Measurements from ENCODE around the gene CYSTM1.
A peak's percentile ranks its signal among the peaks of the same experiment; 100 is the strongest.

CYSTM1 gene

DNA sequence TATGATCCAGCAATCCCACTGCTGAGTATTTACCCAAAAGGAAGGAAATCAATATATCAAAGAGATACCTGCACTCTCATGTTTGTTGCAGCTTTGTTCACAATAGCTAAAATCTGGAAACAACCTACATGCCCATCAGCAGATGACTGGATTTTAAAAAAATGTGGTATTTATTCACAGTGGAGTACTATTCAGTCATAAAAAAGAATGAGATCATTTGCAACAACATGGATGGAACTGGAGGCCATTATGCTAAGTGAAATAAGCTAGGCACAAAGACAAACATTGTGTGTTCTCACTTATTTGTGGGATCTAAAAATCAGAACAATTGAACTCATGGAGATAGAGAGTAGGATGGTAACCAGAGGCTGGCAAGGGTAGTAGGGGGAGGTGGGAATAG is 33.1 kb downstream of the CYSTM1 start (continued):
- TF ChIP-seq ZNF701 (tag by site-specific recombination; IDR thresholded peaks at IDR 0.05): no peak
- TF ChIP-seq, protein P1, sequence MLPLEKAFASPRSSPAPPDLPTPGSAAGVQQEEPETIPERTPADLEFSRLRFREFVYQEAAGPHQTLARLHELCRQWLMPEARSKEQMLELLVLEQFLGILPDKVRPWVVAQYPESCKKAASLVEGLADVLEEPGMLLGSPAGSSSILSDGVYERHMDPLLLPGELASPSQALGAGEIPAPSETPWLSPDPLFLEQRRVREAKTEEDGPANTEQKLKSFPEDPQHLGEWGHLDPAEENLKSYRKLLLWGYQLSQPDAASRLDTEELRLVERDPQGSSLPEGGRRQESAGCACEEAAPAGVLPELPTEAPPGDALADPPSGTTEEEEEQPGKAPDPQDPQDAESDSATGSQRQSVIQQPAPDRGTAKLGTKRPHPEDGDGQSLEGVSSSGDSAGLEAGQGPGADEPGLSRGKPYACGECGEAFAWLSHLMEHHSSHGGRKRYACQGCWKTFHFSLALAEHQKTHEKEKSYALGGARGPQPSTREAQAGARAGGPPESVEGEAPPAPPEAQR (tag by site-specific recombination; IDR thresholded peaks at IDR 0.05): no peak

DNA sequence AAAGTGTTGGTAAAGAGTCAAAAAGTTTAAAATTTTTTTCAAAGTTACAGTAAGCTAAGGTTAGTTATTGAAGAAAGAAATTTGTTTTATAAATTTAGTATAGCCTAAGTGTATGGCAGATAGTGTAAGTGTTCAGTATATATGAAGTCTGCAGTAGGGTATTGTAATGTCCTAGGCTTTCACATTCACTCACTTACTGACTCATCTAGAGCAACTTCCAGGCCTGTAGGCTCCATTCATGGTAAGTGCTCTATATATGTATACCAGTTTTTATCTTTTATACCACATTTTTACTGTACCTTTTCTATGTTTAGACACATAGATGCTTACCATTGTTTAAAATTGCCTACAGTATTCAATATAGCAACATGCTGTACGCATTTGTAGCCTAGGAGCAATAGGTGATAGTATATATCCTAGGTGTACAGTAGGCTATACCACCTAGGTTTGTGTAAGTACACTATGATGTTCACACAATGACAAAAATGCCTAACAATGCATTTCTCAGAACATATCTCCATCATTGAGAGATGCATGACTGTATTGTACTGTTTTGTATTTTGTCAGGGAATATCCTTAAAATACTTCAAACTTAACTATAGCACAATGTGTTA is 38.5 kb downstream of the CYSTM1 start:
- no peak overlapping the region for H3K27ac ChIP-seq (ENCODE audit: extremely low read depth, low read depth, low read length)
- H3K4me3 ChIP-seq (ENCODE audit: low read depth, low read length): no peak overlapping the region
- no peaks in the 10 kb centered on the region for H3K36me3 ChIP-seq (ENCODE audit: control insufficient read depth in 2 of 2, insufficient read depth in 1 of 2, low read length in 2 of 2)
- H3K4me1 ChIP-seq (ENCODE audit: control insufficient read depth, insufficient read depth, low read length): no peaks in the 10 kb centered on the region
- TF ChIP-seq ZSCAN16 (tag by site-specific recombination; IDR thresholded peaks at IDR 0.05) (no peak), ZNF211 (tag by site-specific recombination; IDR thresholded peaks at IDR 0.05; ENCODE audit: low read depth) (peak; percentile 60; the same call in 1 of the 2 replicates), MEIS1 (CRISPR knock-in tag; IDR thresholded peaks at IDR 0.05; ENCODE audit: borderline replicate concordance) (no peak), ZNF2 (tag by site-specific recombination; IDR thresholded peaks at IDR 0.05) (no peak)
- POLR2A ChIA-PET: no interaction called here
- H3K9me3 ChIP-seq (ENCODE audit: control insufficient read depth, insufficient read depth, low read depth, low read length): no peaks in the 10 kb centered on the region
- CTCF ChIA-PET: interaction anchor here (0.9 to 1.2 kb wide), 3 partner anchors 138 to 145 kb away, joined by 3 to 10 read pairs (median 4); no protein-coding TSS in a partner anchor

GRCh38 chr5:140214831-140215230 is 39.8 kb downstream of the CYSTM1 start:
- POLR2A ChIA-PET: interaction anchor here (1.3 kb wide), 1 partner anchor 132 kb away, joined by 4 read pairs; the partner anchor contains the start of gene HBEGF
- CTCF ChIA-PET: interaction anchor here (0.5 to 1.6 kb wide), 4 partner anchors 9 to 429 kb away, joined by 4 to 7 read pairs (median 4); no protein-coding TSS in a partner anchor
- Histone ChIP-seq H3K4me3 (ENCODE audit: low read depth, low read length) (no peak overlapping the region), H3K9me3 (ENCODE audit: control insufficient read depth, insufficient read depth, low read depth, low read length) (no peaks in the 10 kb centered on the region), H3K27ac (ENCODE audit: extremely low read depth, low read depth, low read length) (no peak overlapping the region), H3K36me3 (ENCODE audit: control insufficient read depth in 2 of 2, insufficient read depth in 1 of 2, low read length in 2 of 2) (no peaks in the 10 kb centered on the region), H3K4me1 (ENCODE audit: control insufficient read depth, insufficient read depth, low read length) (peaks cover 11% of the 10 kb centered on the region)
- TF ChIP-seq, protein P2, sequence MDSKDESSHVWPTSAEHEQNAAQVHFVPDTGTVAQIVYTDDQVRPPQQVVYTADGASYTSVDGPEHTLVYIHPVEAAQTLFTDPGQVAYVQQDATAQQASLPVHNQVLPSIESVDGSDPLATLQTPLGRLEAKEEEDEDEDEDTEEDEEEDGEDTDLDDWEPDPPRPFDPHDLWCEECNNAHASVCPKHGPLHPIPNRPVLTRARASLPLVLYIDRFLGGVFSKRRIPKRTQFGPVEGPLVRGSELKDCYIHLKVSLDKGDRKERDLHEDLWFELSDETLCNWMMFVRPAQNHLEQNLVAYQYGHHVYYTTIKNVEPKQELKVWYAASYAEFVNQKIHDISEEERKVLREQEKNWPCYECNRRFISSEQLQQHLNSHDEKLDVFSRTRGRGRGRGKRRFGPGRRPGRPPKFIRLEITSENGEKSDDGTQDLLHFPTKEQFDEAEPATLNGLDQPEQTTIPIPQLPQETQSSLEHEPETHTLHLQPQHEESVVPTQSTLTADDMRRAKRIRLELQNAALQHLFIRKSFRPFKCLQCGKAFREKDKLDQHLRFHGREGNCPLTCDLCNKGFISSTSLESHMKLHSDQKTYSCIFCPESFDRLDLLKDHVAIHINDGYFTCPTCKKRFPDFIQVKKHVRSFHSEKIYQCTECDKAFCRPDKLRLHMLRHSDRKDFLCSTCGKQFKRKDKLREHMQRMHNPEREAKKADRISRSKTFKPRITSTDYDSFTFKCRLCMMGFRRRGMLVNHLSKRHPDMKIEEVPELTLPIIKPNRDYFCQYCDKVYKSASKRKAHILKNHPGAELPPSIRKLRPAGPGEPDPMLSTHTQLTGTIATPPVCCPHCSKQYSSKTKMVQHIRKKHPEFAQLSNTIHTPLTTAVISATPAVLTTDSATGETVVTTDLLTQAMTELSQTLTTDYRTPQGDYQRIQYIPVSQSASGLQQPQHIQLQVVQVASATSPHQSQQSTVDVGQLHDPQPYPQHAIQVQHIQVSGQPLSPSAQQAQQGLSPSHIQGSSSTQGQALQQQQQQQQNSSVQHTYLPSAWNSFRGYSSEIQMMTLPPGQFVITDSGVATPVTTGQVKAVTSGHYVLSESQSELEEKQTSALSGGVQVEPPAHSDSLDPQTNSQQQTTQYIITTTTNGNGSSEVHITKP (tag by site-specific recombination; IDR thresholded peaks at IDR 0.05): peak; percentile 28; the same call in 1 of the 2 replicates
- TF ChIP-seq, protein P3, sequence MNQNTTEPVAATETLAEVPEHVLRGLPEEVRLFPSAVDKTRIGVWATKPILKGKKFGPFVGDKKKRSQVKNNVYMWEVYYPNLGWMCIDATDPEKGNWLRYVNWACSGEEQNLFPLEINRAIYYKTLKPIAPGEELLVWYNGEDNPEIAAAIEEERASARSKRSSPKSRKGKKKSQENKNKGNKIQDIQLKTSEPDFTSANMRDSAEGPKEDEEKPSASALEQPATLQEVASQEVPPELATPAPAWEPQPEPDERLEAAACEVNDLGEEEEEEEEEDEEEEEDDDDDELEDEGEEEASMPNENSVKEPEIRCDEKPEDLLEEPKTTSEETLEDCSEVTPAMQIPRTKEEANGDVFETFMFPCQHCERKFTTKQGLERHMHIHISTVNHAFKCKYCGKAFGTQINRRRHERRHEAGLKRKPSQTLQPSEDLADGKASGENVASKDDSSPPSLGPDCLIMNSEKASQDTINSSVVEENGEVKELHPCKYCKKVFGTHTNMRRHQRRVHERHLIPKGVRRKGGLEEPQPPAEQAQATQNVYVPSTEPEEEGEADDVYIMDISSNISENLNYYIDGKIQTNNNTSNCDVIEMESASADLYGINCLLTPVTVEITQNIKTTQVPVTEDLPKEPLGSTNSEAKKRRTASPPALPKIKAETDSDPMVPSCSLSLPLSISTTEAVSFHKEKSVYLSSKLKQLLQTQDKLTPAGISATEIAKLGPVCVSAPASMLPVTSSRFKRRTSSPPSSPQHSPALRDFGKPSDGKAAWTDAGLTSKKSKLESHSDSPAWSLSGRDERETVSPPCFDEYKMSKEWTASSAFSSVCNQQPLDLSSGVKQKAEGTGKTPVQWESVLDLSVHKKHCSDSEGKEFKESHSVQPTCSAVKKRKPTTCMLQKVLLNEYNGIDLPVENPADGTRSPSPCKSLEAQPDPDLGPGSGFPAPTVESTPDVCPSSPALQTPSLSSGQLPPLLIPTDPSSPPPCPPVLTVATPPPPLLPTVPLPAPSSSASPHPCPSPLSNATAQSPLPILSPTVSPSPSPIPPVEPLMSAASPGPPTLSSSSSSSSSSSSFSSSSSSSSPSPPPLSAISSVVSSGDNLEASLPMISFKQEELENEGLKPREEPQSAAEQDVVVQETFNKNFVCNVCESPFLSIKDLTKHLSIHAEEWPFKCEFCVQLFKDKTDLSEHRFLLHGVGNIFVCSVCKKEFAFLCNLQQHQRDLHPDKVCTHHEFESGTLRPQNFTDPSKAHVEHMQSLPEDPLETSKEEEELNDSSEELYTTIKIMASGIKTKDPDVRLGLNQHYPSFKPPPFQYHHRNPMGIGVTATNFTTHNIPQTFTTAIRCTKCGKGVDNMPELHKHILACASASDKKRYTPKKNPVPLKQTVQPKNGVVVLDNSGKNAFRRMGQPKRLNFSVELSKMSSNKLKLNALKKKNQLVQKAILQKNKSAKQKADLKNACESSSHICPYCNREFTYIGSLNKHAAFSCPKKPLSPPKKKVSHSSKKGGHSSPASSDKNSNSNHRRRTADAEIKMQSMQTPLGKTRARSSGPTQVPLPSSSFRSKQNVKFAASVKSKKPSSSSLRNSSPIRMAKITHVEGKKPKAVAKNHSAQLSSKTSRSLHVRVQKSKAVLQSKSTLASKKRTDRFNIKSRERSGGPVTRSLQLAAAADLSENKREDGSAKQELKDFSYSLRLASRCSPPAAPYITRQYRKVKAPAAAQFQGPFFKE (tag by site-specific recombination; IDR thresholded peaks at IDR 0.05; ENCODE audit: borderline replicate concordance): no peak
